Endothelial cell of umbilical vein (primary cell): ENCODE results near the gene ZNF148. TPM values are rescaled to one million over a fixed set of nuclear protein-coding genes. Genes with fewer than 3 reads are reported as not detected.

Experiments
- BruUV-seq: library from RNA; stranded (reverse); fragments of 400-500 nt; replicated peaks from 2 replicates; lab custom pipeline; 2021; lab: Mats Ljungman, UMichigan
- CTCF ChIA-PET: fragments of 300-600, 350-600 bp; sonication (Branson Sonifier 250); formaldehyde crosslinking; loops from one replicate; lab custom pipeline; 2021; ENCODE audit warnings: antibody characterized with exemption, inconsistent platforms; lab: Charles Lee
- POLR2A ChIA-PET: fragments of 300-600, 350-600 bp; sonication (Branson Sonifier 250); formaldehyde crosslinking; loops from one replicate; lab custom pipeline; 2021; ENCODE audit warnings: antibody characterized with exemption, inconsistent platforms; lab: Charles Lee
- DNase-seq: peaks from one replicate; pipeline ENCODE4 v3.0.0-alpha.2; 2011; ENCODE audit warnings: low read depth, low spot score
- FAIRE-seq: peaks from 2 replicates; lab custom pipeline; 2011; peaks lifted over from hg19 to GRCh38; lab: Jason Lieb, UNC
- H2AFZ ChIP-seq: 2 replicates; pipeline ENCODE4 v1.6.0; 2012; ENCODE audit warnings: low read depth, low read length, control low read depth, inconsistent platforms
- H3K27ac ChIP-seq: 2 replicates; pipeline ENCODE4 v1.5.1; 2011; ENCODE audit warnings: low read depth, mild to moderate bottlenecking, control low read depth, low read length, moderate library complexity; ENCODE audit not compliant: insufficient read depth
- H3K27me3 ChIP-seq, 2 experiments: 2 replicates each; pipeline versions ENCODE4 v1.6.0 to v1.6.1; 2011; ENCODE audit warnings: low read length in 2 of 2, mixed read lengths in 1 of 2; ENCODE audit not compliant: control insufficient read depth in 2 of 2, insufficient read depth in 2 of 2
- H3K36me3 ChIP-seq, 2 experiments: 2 replicates in 1 of 2; 3 replicates in 1 of 2; pipeline ENCODE4 v1.5.1; 2011; ENCODE audit warnings: low read length in 2 of 2, mild to moderate bottlenecking in 1 of 2, moderate library complexity in 1 of 2; ENCODE audit not compliant: control insufficient read depth in 2 of 2, insufficient read depth in 2 of 2; ENCODE audit errors: extremely low read depth in 1 of 2
- H3K4me1 ChIP-seq: 3 replicates; pipeline ENCODE4 v1.5.1; 2011; ENCODE audit warnings: mild to moderate bottlenecking, low read length; ENCODE audit not compliant: control insufficient read depth, insufficient read depth; ENCODE audit errors: extremely low read depth
- H3K4me2 ChIP-seq: 2 replicates; pipeline ENCODE4 v1.6.1; 2011; ENCODE audit warnings: low read length, control low read depth, mixed read lengths; ENCODE audit not compliant: insufficient read depth
- H3K4me3 ChIP-seq, 3 experiments: fragments of 200-600 bp in 1 of 3; sonication (generic), shearing (Covaris generic) in 1 of 3; replicated peaks in 1 of 3; 2 replicates each; pipeline ENCODE4 v1.5.1; 2011 to 2016; ENCODE audit warnings: control low read depth in 3 of 3, low read length in 3 of 3, mild to moderate bottlenecking in 2 of 3, inconsistent platforms in 1 of 3, low read depth in 1 of 3, moderate library complexity in 1 of 3; ENCODE audit not compliant: insufficient read depth in 1 of 3
- H3K79me2 ChIP-seq: 2 replicates; pipeline ENCODE4 v1.6.0; 2012; ENCODE audit warnings: low read length, inconsistent platforms; ENCODE audit not compliant: control insufficient read depth, insufficient read depth
- H3K9ac ChIP-seq: replicated peaks from 2 replicates; pipeline ENCODE3; 2011; ENCODE audit warnings: low read length, control low read depth; ENCODE audit not compliant: insufficient read depth; ENCODE audit errors: extremely low read depth
- H3K9me1 ChIP-seq: replicated peaks from 3 replicates; pipeline ENCODE4 v1.6.0; 2011; ENCODE audit warnings: mild to moderate bottlenecking, low read length; ENCODE audit not compliant: control insufficient read depth, insufficient read depth; ENCODE audit errors: extremely low read depth
- H3K9me3 ChIP-seq: replicated peaks from 2 replicates; pipeline ENCODE4 v1.5.1; 2012; ENCODE audit warnings: low read length, inconsistent platforms; ENCODE audit not compliant: control insufficient read depth, insufficient read depth
- H4K20me1 ChIP-seq: replicated peaks from 2 replicates; pipeline ENCODE3; 2011; ENCODE audit warnings: mild to moderate bottlenecking, low read length; ENCODE audit not compliant: control insufficient read depth, insufficient read depth; ENCODE audit errors: extremely low read depth
- CTCF ChIP-seq, 2 donors: IDR thresholded peaks; 1 replicate in 1 of 2; 2 replicates in 1 of 2; pipeline ENCODE4 v1.5.1; 2011; ENCODE audit warnings: low read length in 2 of 2, mild to moderate bottlenecking in 2 of 2, moderate library complexity in 2 of 2, control low read depth in 1 of 2, inconsistent platforms in 1 of 2, low read depth in 1 of 2; ENCODE audit not compliant: insufficient read depth in 1 of 2; ENCODE audit errors: extremely low read depth in 1 of 2
- EZH2 ChIP-seq: IDR thresholded peaks from 2 replicates; pipeline ENCODE4 v1.6.1; 2012; ENCODE audit warnings: borderline replicate concordance, low read depth, mild to moderate bottlenecking, moderate library complexity, low read length, inconsistent platforms; ENCODE audit not compliant: severe bottlenecking
- GATA2 ChIP-seq: IDR thresholded peaks from 2 replicates; pipeline ENCODE4 v1.7.0; 2011; ENCODE audit warnings: low read depth, mild to moderate bottlenecking, moderate library complexity, mixed read lengths, low read length; ENCODE audit not compliant: insufficient read length, insufficient read depth
- JUN ChIP-seq: IDR thresholded peaks from 2 replicates; pipeline ENCODE4 v1.6.1; 2011; ENCODE audit warnings: borderline replicate concordance, low read depth; ENCODE audit not compliant: insufficient read length, insufficient read depth
- MAX ChIP-seq: IDR thresholded peaks from 2 replicates; pipeline ENCODE4 v1.6.1; 2011; ENCODE audit not compliant: insufficient read depth, insufficient read length
- MYC ChIP-seq: IDR thresholded peaks from one replicate; pipeline ENCODE4 v1.6.1; 2011; ENCODE audit warnings: mild to moderate bottlenecking, low read depth, low read length
- POLR2A ChIP-seq: IDR thresholded peaks from 2 replicates; pipeline ENCODE4 v1.6.1; 2012; ENCODE audit warnings: low read depth, mild to moderate bottlenecking, control low read depth, low read length
- POLR2AphosphoS5 ChIP-seq: IDR thresholded peaks from 2 replicates; pipeline ENCODE4 v1.6.1; 2012; ENCODE audit warnings: low read depth, mild to moderate bottlenecking, control low read depth, low read length, moderate library complexity; ENCODE audit not compliant: insufficient read depth
- dilution Hi-C: fragments of 300-500 bp; cut with MboI; formaldehyde crosslinking; loops from one replicate; pipeline ENCODE4 v1.15.0; 2019; ENCODE audit warnings: low sequenced_read_pairs; ENCODE audit not compliant: extremely low pct_ligation_motif_present
- intact Hi-C: fragments of 100-400 bp; cut with micrococcal nuclease; formaldehyde crosslinking; loops from one replicate; pipeline ENCODE4 v1.10.0; 2022
- polyA plus RNA-seq, 4 experiments: library from polyadenylated mRNA; depleted of rRNA in 3 of 4; stranded (reverse) in 3 of 4; unstranded in 1 of 4; fragments of >200 nt; gene quantifications; 2 replicates each; pipeline versions ENCODE4 v1.2.1 to v1.2.3, GENCODE V29; 2011 to 2012; ENCODE audit warnings: missing spikeins in 1 of 4
- total RNA-seq: library from RNA; stranded (reverse); gene quantifications from 2 replicates; pipeline ENCODE4 v1.2.3, GENCODE V29; 2021

ZNF148 gene
- total and polyA plus RNA-seq, 2 donors (not counting 3 experiments of a cell fraction or from before 2014, with no cell fraction given), result 8.0 to 41.3 TPM

GRCh38 chr3:125366132-125366531 lies 9.0 kb downstream of the ZNF148 start:
- CTCF ChIA-PET, result interaction anchor here (0.5 to 1.9 kb wide), 3 partner anchors 11 to 371 kb away, joined by 3 to 4 read pairs (median 3); no protein-coding TSS in a partner anchor
- POLR2A ChIA-PET, result no interaction called here
- no TSS peak for BruUV-seq
- peaks cover 27% of the 10 kb centered on the region for H4K20me1 ChIP-seq
- DNase-seq (no peak), FAIRE-seq (no peak)
- no peaks in the 10 kb centered on the region for H3K36me3 ChIP-seq
- H3K9me3 ChIP-seq, result no peaks in the 10 kb centered on the region
- no peak overlapping the region for H2AFZ ChIP-seq
- H3K9ac ChIP-seq, result no peak overlapping the region
- no peak overlapping the region for H3K4me3 ChIP-seq
- no peak overlapping the region for H3K27ac ChIP-seq
- H3K4me2 ChIP-seq, result no peak overlapping the region
- peaks cover 100% of the 10 kb centered on the region for H3K79me2 ChIP-seq
- dilution Hi-C loops, result no loop called here
- no peaks in the 10 kb centered on the region for H3K9me1 ChIP-seq
- intact Hi-C loops, result no loop called here
- TF ChIP-seq MYC (no peak), POLR2A (no peak), GATA2 (no peak)
- no peaks in the 10 kb centered on the region for H3K4me1 ChIP-seq
- H3K27me3 ChIP-seq, result no peaks in the 10 kb centered on the region

- H3K9me3 ChIP-seq, result no peaks in the 10 kb centered on the region
Measured at GRCh38 chr3:125359700-125360099, 15.4 kb downstream of the ZNF148 start.

More at GRCh38 chr3:125359700-125360099, 15.4 kb downstream of the ZNF148 start:
- H4K20me1 ChIP-seq, result peaks cover 11% of the 10 kb centered on the region
- no peak overlapping the region for H3K4me3 ChIP-seq
- peaks cover 3% of the 10 kb centered on the region for H3K4me1 ChIP-seq
- DNase-seq, result no peak
- TF ChIP-seq POLR2AphosphoS5, result no peak
- no peak for TF ChIP-seq EZH2
- no peak for TF ChIP-seq MAX
- TF ChIP-seq CTCF (IDR thresholded peaks at IDR 0.05; ENCODE audit: extremely low read depth in 1 of 2, insufficient read depth in 1 of 2, low read depth in 1 of 2, low read length in 2 of 2), result no peak
- no peak for TF ChIP-seq MYC
- no peak for TF ChIP-seq GATA2
- no peak for TF ChIP-seq JUN
- TF ChIP-seq POLR2A, result no peak
- H3K36me3 ChIP-seq, result no peaks in the 10 kb centered on the region
- no peak for FAIRE-seq
- no peak overlapping the region for H3K4me2 ChIP-seq
- POLR2A ChIA-PET, result no interaction called here
- no peak overlapping the region for H2AFZ ChIP-seq
- H3K27ac ChIP-seq, result no peak overlapping the region
- no peaks in the 10 kb centered on the region for H3K9me1 ChIP-seq
- no peak overlapping the region for H3K9ac ChIP-seq
- dilution Hi-C loops (no loop called here), intact Hi-C loops (no loop called here)
- H3K27me3 ChIP-seq, result no peaks in the 10 kb centered on the region
- no TSS peak for BruUV-seq
- H3K79me2 ChIP-seq, result peaks cover 92% of the 10 kb centered on the region
- CTCF ChIA-PET, result no interaction called here
